ENCODE results near the gene GALNT7. TPM values are rescaled to one million over a fixed set of nuclear protein-coding genes. Genes with fewer than 3 reads are reported as not detected.

The GALNT7 gene
- total RNA-seq, 1 donor from 2014 or later, result 26.0 TPM

Small RNAs within 50 kb of the gene (microRNA-seq; reads per million reads assigned to microRNA genes)
- gene MIR548T (ENCODE audit: borderline number of aligned reads), result not detected

Other genes starting within 250 kb of the GALNT7 start
- gene HMGB2, start 165.5 kb downstream of the GALNT7 start, total RNA-seq, result 24.0 to 31.0 TPM (median 27.7 TPM) in 3 replicates
- 18.5 to 23.9 TPM (median 20.0 TPM) in 3 replicates for gene SAP30, start 202.1 kb downstream of the GALNT7 start, total RNA-seq
- gene SCRG1, start 230.3 kb downstream of the GALNT7 start, total RNA-seq, result 19.9 to 59.0 TPM (median 53.5 TPM) in 3 replicates